ENCODE measurements around the gene DNAJC21. TPM values are rescaled to one million over a fixed set of nuclear protein-coding genes. Genes with fewer than 3 reads are reported as not detected.

DNAJC21 gene
- total and polyA plus RNA-seq, 9 of the 15 experiments (the other 6 are each of a cell fraction or from before 2014, with no cell fraction given): 26.6 to 105 (median 70.7) TPM

DNA sequence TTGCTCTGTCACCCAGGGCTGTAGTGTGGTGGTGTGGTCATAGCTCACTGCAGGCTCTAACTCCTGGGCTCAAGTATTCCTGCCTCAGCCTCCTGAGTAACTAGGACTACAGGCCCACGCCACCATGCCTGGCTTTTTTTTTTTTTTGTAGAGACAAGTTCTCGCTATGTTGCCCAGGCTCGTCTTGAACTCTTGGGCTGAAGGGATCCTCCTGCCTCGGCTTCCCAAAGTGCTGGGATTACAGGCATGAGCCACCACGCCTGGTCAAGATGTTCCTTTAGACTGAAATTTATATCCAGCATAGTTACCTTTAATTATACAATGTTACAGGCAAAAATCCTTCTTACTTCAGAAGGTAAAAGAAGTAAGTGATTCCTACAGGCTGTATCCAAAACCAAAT lies 1.6 kb upstream of the DNAJC21 start:
- in situ Hi-C loops (cut with MboI) (no loop called here), intact Hi-C loops (cut with micrococcal nuclease) (no loop called here)
- H3K36me3 ChIP-seq (ENCODE audit: control insufficient read depth, insufficient read depth, low read length): peaks cover 64% of the 10 kb centered on the region
- no peak overlapping the region for H3K9ac ChIP-seq (ENCODE audit: insufficient read depth in 1 of 2, low read depth in 2 of 2, low read length in 2 of 2)
- POLR2A ChIA-PET: interaction anchor here (3.7 kb wide), 1 partner anchor 11 kb away, joined by 67 read pairs; the partner anchor contains the start of genes BRIX1 and RAD1
- FAIRE-seq (no peak), DNase-seq (ENCODE audit: extremely low read depth in 1 of 4, low spot score in 3 of 4) (no peak), ATAC-seq (no peak)
- no peak overlapping the region for H2AFZ ChIP-seq (ENCODE audit: low read depth, low read length)
- peaks cover 64% of the 10 kb centered on the region for H3K79me2 ChIP-seq (ENCODE audit: control insufficient read depth, insufficient read depth, low read length)
- no peak overlapping the region for H3K4me3 ChIP-seq
- no TSS peak for BruUV-seq (replicated peaks)
- H4K20me1 ChIP-seq (replicated peaks; ENCODE audit: control insufficient read depth, insufficient read depth, low read length): no peaks in the 10 kb centered on the region
- 76% methylated on average over 5 of the region's 5 CpGs for WGBS (ENCODE audit: insufficient coverage, low coverage, missing lambda C conversion rate)
- H3K9me3 ChIP-seq (replicated peaks; ENCODE audit: control insufficient read depth, insufficient read depth, low read depth, low read length): no peaks in the 10 kb centered on the region
- H3K4me1 ChIP-seq (replicated peaks in 1 of 2; ENCODE audit: control insufficient read depth in 2 of 2, insufficient read depth in 2 of 2, low read length in 2 of 2): peaks cover 18 to 34% of the 10 kb centered on the region in 2 experiments
- TF ChIP-seq POLR2A (conservative IDR thresholded peaks at IDR 0.05): peak; percentile 64; the same call in 1 of the 2 replicates
- TF ChIP-seq PML (IDR thresholded peaks at IDR 0.05; ENCODE audit: low read length): 0 out of 2 replicates have a peak, but pooled peaks have one; percentile 13
- peak; percentile 39; the same call in 1 of the 2 replicates for TF ChIP-seq POLR2AphosphoS5 (IDR thresholded peaks at IDR 0.05; ENCODE audit: control insufficient read depth, insufficient read depth, low read depth, low read length)
- TF ChIP-seq POLR2B (IDR thresholded peaks at IDR 0.05; ENCODE audit: low read depth, partially characterized antibody): peak; percentile 42
- TF ChIP-seq PRPF4 (IDR thresholded peaks at IDR 0.05; ENCODE audit: insufficient read depth, low read depth, low read length, poor library complexity, severe bottlenecking): no peak
- peak; percentile 65; the same call in 1 of the 2 replicates for TF ChIP-seq POLR2AphosphoS2 (IDR thresholded peaks at IDR 0.05; ENCODE audit: low read length)
- TF ChIP-seq GTF2E2 (tag; IDR thresholded peaks at IDR 0.05): no peak
- H3K9me1 ChIP-seq (ENCODE audit: control insufficient read depth, insufficient read depth, low read length): no peaks in the 10 kb centered on the region
- CTCF ChIA-PET (ENCODE audit: low intra/inter-chr PET ratio): no interaction called here
- H3K27ac ChIP-seq (ENCODE audit: extremely low read depth, low read depth, low read length): peak overlapping the region; percentile 47; the same call in 2 of the 3 replicates
- H3K27me3 ChIP-seq (ENCODE audit: control insufficient read depth in 2 of 2, insufficient read depth in 2 of 2, low read length in 2 of 2): no peaks in the 10 kb centered on the region
- H3K4me2 ChIP-seq (ENCODE audit: insufficient read depth, low read length): no peak overlapping the region
